Measurements from ENCODE around the gene MAGI3.
"Not testable (repeated sequence)": the region's sequence is repeated elsewhere in the genome, so short reads cannot be mapped to it uniquely, and the experiment has no call there.

The MAGI3 gene

DNA sequence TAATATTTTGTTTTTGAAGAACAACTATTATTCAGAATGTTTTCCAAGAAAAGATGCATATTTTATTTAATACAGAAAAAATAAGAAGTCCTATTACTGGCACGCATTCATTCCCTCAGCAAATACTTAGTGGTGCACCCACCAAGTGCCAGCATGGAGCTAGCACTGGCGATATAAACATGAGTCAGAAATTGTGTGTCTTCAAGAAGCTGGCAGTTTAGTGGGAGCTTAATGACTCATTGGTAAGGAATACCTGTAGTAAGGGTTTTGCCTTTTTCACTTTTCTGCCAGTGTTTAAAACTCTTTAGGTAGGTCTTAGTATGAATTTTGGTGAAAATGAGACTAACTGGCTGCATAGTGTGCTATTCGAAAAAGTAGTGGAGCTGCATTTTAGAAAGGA, 6.3 kb downstream of the MAGI3 start:
- DNase-seq (ENCODE audit: low spot score) (peak; percentile 79), FAIRE-seq (peak; percentile 97)

GRCh38 chr1:113399062-113399583, 8.8 kb downstream of the MAGI3 start:
- no peak for DNase-seq (ENCODE audit: low spot score)

DNA sequence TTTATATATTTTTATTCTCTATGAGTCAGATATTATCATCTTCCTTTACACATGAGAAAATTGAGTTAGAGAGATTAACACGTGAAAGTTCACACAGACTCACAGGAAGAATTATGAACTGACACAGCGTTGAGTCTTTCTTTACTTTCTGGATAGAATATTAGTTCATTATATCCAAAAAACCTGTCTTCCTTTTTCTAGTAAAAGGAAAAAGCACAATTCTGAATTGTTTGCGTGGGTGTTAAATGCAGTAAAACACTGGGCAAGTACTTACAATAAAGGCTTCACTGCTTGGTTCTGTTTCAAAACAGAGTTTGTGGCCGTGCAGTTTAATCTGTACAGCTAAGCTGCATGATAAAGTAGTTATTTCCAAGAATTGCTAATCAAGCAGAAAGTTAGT, 10.8 kb downstream of the MAGI3 start:
- no peak for DNase-seq (ENCODE audit: low spot score)

More at GRCh38 chr1:113399062-113399583, 8.8 kb downstream of the MAGI3 start:
- FAIRE-seq, result no peak

DNA sequence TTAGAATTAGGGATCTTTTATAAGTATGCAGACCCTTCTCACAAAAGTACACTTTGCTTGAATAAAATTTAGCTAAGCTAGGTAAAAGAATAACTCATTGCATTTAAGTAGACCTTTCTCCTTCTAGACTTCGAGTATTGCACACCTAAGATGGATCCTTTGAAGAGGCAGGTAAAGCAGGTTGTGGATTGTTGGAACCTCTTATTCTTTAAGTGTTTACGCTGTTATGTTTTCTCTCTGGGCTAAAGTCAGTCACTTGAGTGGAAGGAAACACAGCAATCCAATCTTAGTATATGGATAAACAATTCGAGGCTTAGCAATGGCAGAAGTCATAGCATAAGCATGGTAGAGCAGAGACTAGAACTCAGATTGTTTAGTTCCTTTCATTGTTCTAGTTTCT, 11.4 kb downstream of the MAGI3 start:
- FAIRE-seq, result no peak
- no peak for DNase-seq (ENCODE audit: low spot score)

More for the DNA sequence above, 10.8 kb downstream of the MAGI3 start:
- no peak for FAIRE-seq

- DNase-seq (ENCODE audit: low spot score) (no peak), FAIRE-seq (no peak)
These were observed 12.8 kb downstream of the MAGI3 start for GRCh38 chr1:113403065-113403464.

DNA sequence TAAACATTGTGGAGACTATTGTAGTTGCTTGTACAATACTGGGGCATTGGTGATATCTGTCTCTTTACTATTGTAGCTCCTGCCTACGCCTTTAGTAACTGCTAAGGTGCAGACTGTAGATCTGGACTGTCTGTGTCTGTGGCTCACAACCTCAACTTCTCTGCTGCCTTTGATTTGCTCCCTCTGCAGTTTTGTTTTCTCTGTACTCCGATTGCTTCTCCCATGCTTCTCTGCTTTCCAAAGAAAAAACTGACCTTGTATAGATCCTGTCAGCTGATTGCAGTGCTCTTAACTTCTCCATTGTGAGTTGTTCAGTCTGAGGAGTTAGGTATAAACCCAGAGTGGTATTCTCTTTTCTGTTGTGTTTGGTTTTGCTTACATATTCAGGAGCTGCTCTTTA, 15.3 kb downstream of the MAGI3 start:
- FAIRE-seq, result no peak
- no peak for DNase-seq (ENCODE audit: low spot score)

DNA sequence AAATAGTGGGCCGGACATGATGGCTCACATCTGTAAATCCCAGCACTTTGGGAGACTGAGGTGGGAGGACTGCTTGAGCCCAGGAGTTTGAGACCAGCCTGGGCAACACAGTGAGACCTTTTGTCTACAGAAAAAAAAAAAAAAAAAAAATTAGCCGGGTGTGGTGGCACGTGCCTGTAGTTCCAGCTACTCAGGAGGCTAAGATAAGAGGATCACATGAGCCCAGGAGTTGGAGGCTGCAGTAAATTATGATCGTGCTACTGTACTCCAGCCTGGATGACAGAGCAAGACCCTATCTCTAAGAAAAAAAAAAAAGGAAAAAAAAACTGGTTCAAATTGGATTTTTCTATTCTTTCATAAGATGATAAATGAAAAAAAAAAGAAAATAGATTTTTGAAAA, 15.8 kb downstream of the MAGI3 start:
- FAIRE-seq, result not testable (repeated sequence)

DNA sequence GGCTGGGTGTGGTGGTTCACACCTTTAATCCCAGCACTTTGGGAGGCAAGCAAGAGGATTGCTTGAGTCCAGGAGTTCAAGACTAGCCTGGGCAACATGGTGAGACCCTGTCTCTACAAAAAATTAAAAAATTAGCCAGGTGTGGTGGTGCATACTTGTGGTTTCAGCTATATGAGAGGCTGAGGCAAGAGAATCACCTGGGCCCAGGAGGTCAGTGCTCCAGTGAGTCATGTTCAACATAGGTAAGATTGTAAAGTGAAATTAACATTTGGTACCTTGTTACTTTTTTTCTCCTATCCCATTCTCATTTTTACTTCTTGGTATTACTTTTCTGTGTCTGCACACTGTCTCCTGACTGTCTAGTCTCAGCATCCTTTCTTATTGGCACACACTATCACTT, 19.0 kb downstream of the MAGI3 start:
- FAIRE-seq (no peak), DNase-seq (ENCODE audit: low spot score) (no peak)

More for the DNA sequence above, 15.8 kb downstream of the MAGI3 start:
- not testable (repeated sequence) for DNase-seq (ENCODE audit: low spot score)

- FAIRE-seq; DNase-seq (ENCODE audit: low spot score): not testable (repeated sequence)
These were observed 21.7 kb downstream of the MAGI3 start for GRCh38 chr1:113412020-113412419.

DNA sequence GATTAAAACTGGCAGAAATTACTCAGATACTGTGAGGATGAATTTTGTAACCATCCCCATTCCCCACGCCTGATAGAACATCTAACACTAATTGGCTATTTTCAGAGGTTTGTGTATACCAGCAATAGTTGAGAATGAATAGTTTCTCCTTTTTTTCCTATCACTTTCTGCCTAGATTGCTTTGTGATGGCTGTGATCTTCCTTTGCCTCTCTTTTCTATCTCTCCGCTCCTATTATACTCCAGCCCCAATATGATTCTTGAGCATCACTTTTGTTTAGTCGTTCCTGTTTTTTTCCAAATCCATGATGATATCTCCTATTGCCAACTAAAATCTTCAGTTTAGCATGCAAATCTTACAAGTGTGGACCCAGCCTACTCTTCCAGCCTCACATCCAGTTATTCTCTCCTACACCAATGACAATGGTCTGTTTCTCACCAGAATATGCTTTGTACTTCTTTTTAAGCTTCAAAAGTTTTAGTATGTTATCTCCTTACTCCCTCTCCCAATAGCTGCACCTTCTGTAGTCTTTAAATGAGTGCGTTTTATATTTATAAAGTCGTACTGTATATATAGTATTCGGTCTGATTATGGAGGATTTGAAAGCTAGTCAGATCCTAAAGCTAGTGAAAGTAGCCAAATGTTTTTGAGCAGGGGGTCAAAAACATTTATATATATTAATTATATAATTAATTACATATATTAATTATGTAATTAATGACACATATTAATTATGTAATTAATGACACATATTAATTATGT, 25.2 kb downstream of the MAGI3 start:
- DNase-seq (ENCODE audit: low spot score) (no peak), FAIRE-seq (no peak)

GRCh38 chr1:113416071-113416470, 25.8 kb downstream of the MAGI3 start:
- DNase-seq (ENCODE audit: low spot score), result not testable (repeated sequence)
- FAIRE-seq, result peak; percentile 99

GRCh38 chr1:113416496-113416895, 26.2 kb downstream of the MAGI3 start:
- DNase-seq (ENCODE audit: low spot score) (peak; percentile 25), FAIRE-seq (no peak)

DNA sequence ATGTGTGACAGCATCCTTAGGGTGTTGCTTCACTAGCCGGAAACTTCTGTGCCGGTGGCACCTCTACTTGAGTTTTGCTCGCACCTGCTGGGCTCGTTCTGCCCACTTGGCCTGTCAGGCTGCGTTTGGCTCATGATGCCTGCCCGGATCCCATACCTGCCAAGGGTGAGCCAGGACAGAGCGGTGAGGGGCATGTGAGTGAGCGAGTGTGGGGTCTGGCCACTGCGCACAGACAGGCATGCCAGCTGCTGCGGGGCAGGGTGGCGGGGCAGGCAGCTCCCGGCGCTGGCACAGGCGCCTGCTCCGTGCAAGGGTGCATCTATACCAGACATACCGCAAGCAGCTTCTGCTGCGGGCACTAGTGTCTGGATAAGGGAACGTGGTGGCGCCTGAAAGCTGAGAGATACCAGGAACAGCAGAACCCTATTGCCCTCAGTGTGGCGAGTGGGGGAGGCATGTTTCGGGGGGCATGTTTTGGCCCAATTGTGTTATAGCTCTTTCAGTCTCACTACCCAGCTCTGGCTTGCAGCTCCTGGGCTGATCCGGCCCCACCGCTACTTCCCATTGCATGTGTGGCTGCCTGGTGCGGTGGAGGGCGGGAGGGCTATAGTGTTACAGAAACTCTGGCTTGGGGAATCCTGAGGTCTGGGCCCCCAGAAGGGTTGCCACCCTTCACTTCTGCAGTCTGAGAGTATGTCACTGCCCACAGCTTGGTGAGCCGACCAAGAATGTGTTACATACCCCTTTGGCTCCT, 32.2 kb downstream of the MAGI3 start:
- DNase-seq (ENCODE audit: low spot score), result no peak
- no peak for FAIRE-seq

DNA sequence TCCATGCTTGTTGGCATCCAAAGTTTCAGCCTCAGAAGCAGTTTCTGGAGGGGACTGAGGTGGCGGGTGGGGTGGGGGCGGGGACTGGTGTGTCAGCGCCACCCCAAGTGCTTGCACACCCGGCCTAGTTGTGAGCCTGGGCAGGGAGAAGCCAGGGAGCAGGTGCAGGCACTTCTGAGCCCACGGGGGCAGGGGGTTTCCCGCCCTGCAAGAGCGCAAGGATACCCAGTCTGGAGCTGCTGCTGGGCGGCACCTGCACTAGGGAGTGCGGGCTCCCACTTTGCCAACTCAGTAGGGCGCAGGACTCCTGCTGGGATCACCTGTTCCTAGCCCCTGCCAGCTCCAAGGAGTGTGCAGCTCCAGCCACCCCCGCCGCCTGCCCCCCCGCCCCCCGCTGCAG, 33.5 kb downstream of the MAGI3 start:
- DNase-seq (ENCODE audit: low spot score) (no peak), FAIRE-seq (no peak)

GRCh38 chr1:113429461-113430153, 39.3 kb downstream of the MAGI3 start:
- no peak for FAIRE-seq
- DNase-seq (ENCODE audit: low spot score), result no peak

DNA sequence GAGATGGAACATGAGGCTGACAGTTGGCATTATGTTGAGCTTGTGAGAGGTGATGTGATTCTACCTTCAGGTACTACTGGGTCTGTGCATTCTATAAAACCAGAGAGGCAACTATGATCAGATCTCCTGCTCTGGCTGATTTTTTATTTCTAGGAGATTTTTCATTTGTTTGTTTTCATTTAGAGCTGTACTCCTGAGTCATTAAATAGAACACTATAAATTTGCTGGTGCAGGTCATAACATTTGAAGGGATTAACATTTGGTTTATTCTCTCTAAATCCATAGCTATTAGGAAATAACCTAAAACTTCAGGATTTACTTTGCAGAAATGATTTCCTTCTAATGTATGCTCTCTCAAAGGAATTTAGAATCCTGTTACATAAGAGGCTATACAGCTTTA, 42.9 kb downstream of the MAGI3 start:
- DNase-seq (ENCODE audit: low spot score) (no peak), FAIRE-seq (no peak)

- no peak for DNase-seq (ENCODE audit: low spot score)
- peak; percentile 38 for FAIRE-seq
These were observed 44.0 kb downstream of the MAGI3 start for GRCh38 chr1:113434081-113434873.

- DNase-seq (ENCODE audit: low spot score) (no peak), FAIRE-seq (no peak)
These were observed 44.5 kb downstream of the MAGI3 start for GRCh38 chr1:113434874-113435175.

DNA sequence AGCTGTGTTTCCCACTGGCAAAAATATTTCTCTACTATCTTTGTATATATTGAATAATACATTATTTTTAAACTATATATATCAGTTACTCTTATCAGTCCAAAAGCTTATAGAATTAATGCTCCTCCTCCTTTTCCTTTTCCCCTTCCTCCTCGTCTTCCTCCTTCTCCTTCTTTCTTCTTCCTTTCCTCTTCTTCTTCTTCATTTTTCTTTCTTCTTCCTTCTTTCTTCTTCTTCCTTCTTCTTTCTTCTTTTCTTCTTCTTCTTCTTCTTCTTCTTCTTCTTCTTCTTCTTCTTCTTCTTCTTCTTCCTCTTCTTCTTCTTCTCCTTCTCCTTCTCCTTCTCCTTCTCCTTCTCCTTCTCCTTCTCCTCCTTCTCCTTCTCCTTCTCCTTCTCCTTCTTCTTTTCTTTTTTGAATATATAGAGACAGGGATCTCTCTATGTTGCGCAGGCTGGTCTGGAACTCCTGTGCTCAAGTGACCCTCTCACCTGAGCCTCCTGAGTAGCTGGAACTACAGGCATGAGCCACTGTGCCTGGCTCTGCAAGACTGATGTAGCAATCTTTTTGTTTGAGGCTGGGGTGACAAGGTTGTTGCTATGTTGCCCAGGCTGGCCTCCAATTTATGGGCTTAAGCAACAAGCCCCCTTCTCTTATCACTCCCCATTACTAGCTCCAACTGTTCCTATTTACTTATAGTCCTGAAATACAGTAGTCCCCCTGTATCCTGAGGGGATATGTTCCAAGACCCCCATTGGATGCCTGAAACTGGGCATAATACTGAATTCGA, 47.4 kb downstream of the MAGI3 start:
- DNase-seq (ENCODE audit: low spot score) (no peak), FAIRE-seq (no peak)

DNA sequence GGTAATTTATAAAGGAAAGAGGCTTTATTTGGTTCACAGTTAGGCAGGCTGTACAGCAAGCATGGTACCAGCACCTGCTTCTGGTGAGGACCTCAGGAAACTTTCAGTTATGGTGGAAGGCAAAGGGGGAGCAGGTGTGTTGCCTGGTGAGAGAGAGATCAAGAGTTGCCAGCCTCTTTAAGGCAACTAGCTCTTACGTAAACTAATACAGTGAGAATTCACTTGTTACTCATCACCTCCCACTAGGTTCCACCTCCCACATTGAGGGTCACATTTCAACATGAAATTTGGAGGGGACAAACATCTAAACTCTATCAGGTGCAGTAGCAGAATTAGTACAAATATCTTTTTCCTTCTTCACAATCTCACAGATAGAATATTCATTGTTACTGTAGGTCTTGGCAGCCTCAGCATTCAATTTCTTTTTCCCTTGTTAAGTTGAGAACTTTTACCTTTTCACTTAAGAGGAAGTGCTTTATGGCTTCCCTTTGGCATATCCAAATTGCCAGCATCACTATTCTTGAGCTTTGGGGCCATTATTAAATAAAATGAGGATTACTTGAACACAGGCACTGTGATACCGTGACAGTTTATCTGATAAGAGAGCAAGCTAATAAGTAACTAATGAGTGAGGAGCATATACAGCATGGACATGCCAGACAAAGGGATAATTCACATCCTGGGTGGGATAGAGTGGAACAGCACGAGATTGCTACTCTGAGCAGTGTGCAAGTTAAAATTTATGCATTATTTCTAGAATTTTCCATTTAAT, 48.4 kb downstream of the MAGI3 start:
- peak; percentile 38 for DNase-seq (ENCODE audit: low spot score)
- peak; percentile 53 for FAIRE-seq
